PC-3 (cell line): ENCODE results near the gene KSR2. TPM values are rescaled to one million over a fixed set of nuclear protein-coding genes. Genes with fewer than 3 reads are reported as not detected.

Experiments
- ATAC-seq: fragments of 200-7000 bp; cut with Tn5 transposase; 2 replicates; pipeline ENCODE4 v1.9.1; 2020; ENCODE audit warnings: mild to moderate bottlenecking, moderate library complexity
- BruUV-seq: library from RNA; stranded (reverse); fragments of 400-500 nt; replicated peaks from 2 replicates; lab custom pipeline; 2021; lab: Mats Ljungman, UMichigan
- CTCF ChIA-PET: fragments of 300-600 bp; sonication (Branson Sonifier 250); formaldehyde crosslinking; loops from one replicate; lab custom pipeline; 2022; ENCODE audit warnings: antibody characterized with exemption; lab: Charles Lee
- POLR2A ChIA-PET: fragments of 300-600 bp; sonication (Branson Sonifier 250); formaldehyde crosslinking; loops from one replicate; lab custom pipeline; 2022; ENCODE audit warnings: antibody characterized with exemption; ENCODE audit not compliant: unreplicated experiment; lab: Charles Lee
- DNase-seq: peaks from one replicate; pipeline ENCODE4 v3.0.0-alpha.2; 2015
- H2AFZ ChIP-seq: fragments of 300-600 bp; sonication (generic); 2 replicates; pipeline ENCODE4 v1.6.0; 2016; ENCODE audit warnings: antibody characterized with exemption, low read length
- H3F3A ChIP-seq: fragments of 300-600 bp; sonication (generic); one replicate; pipeline ENCODE4 v1.6.0; 2017; ENCODE audit warnings: antibody characterized with exemption, low read length, control low read depth, mild to moderate bottlenecking; ENCODE audit not compliant: unreplicated experiment
- H3K27ac ChIP-seq: fragments of 300-600 bp; sonication (generic); 2 replicates; pipeline ENCODE4 v1.5.1; 2016; ENCODE audit warnings: mild to moderate bottlenecking, low read length
- H3K27me3 ChIP-seq: fragments of 300-600 bp; sonication (generic); 2 replicates; pipeline ENCODE4 v1.6.1; 2016; ENCODE audit warnings: low read length, mixed read lengths
- H3K36me3 ChIP-seq: fragments of 300-600 bp; sonication (generic); 2 replicates; pipeline ENCODE4 v1.6.1; 2016; ENCODE audit warnings: low read depth, mixed run types, low read length, mixed read lengths
- H3K4me1 ChIP-seq: fragments of 300-600 bp; sonication (generic); 2 replicates; pipeline ENCODE4 v1.5.1; 2016; ENCODE audit warnings: low read length; ENCODE audit not compliant: insufficient read depth
- H3K4me2 ChIP-seq: fragments of 300-600 bp; sonication (generic); 2 replicates; pipeline ENCODE4 v1.6.0; 2016; ENCODE audit warnings: low read length
- H3K4me3 ChIP-seq: fragments of 300-600 bp; sonication (generic); 2 replicates; pipeline ENCODE4 v1.5.1; 2016; ENCODE audit warnings: mild to moderate bottlenecking, low read length, mixed read lengths
- H3K79me2 ChIP-seq: fragments of 300-600 bp; sonication (generic); 2 replicates; pipeline ENCODE4 v1.6.1; 2017; ENCODE audit warnings: low read length, mixed read lengths
- H3K9ac ChIP-seq: fragments of 300-600 bp; sonication (generic); 2 replicates; pipeline ENCODE4 v1.6.0; 2016; ENCODE audit warnings: mild to moderate bottlenecking, low read length
- H3K9me2 ChIP-seq: fragments of 300-600 bp; sonication (generic); replicated peaks from 2 replicates; pipeline ENCODE4 v1.6.1; 2016; ENCODE audit warnings: mixed run types, low read length, mixed read lengths
- H3K9me3 ChIP-seq: fragments of 300-600 bp; sonication (generic); 2 replicates; pipeline ENCODE4 v1.6.1; 2016; ENCODE audit warnings: low read length, mixed read lengths
- H4K20me1 ChIP-seq: fragments of 300-600 bp; sonication (generic); 2 replicates; pipeline ENCODE4 v1.6.1; 2016; ENCODE audit warnings: low read length, mixed read lengths
- CTCF ChIP-seq: fragments of 300-600 bp; sonication (generic); conservative IDR thresholded peaks from 2 replicates; pipeline ENCODE4 v1.5.1; 2017; ENCODE audit warnings: antibody characterized with exemption, low read depth, mild to moderate bottlenecking, low read length
- EZH2 ChIP-seq: fragments of 300-600 bp; sonication (generic); IDR thresholded peaks from one replicate; pipeline ENCODE4 v1.6.1; 2017; ENCODE audit warnings: antibody characterized with exemption, mild to moderate bottlenecking, low read length; ENCODE audit not compliant: unreplicated experiment
- EZH2phosphoT487 ChIP-seq: fragments of 300-600 bp; sonication (generic); IDR thresholded peaks from 2 replicates; pipeline ENCODE4 v1.6.1; 2018; ENCODE audit warnings: mild to moderate bottlenecking, antibody characterized with exemption, low read length, borderline replicate concordance
- intact Hi-C: fragments of 100-400 bp; cut with micrococcal nuclease; formaldehyde crosslinking; loops from 2 replicates; pipeline ENCODE4 v1.9.0; 2023
- total RNA-seq: library from RNA; depleted of rRNA; stranded (reverse); fragments of >200 nt; gene quantifications from 2 replicates; pipeline ENCODE4 v1.2.3, GENCODE V29; 2014

The KSR2 gene
- total RNA-seq, 1 experiment from 2014 or later = 0.80 TPM

DNA sequence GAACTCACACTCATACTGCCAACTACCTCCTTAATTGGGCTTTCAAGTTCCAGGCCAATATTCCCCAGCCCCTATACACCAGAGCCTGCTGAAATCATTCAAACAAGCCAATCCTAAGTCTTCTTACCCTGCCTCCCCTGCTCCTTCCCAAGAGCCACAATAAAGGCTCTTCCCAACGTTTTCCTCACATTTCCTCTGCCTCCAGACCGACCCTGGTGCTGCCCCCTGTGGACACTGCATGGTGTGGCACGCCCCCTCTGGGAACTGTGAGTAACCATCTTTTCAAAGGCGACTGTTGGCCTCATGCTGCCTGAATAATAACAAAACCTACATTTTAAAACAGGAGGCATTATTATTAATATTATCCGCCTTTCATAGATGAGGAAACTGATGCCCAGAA is 495.8 kb downstream of the KSR2 start:
- TF ChIP-seq CTCF = peak; percentile 86
- TF ChIP-seq EZH2phosphoT487 = no peak

DNA sequence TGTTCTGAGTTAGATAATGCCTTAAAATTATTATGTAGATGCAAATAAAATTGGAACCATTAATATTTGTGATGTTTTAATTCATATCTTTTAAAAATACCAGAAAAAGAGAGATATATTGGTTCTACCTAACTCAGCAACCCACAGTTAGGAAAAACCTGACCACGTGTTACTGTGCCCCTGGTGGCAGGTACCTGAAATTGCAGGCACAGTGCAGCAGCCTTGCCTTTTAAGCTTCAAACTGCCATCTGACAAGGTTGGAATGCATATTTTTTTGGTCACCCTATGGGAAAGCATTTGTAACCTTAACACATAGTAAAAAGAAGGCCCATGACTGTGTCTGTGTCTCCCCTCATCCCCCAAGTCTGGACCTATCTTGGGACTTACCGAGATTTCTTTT is 498.0 kb downstream of the KSR2 start:
- Histone ChIP-seq H3K4me2 (no peak overlapping the region), H4K20me1 (no peaks in the 10 kb centered on the region), H3K4me1 (no peaks in the 10 kb centered on the region), H2AFZ (no peak overlapping the region), H3K4me3 (no peak overlapping the region), H3K79me2 (no peaks in the 10 kb centered on the region), H3K27me3 (no peaks in the 10 kb centered on the region), H3F3A (no peaks in the 10 kb centered on the region), H3K9ac (no peak overlapping the region), H3K9me2 (no peaks in the 10 kb centered on the region), H3K27ac (no peak overlapping the region), H3K9me3 (no peaks in the 10 kb centered on the region), H3K36me3 (no peaks in the 10 kb centered on the region)
- peak; percentile 79 for TF ChIP-seq CTCF
- TF ChIP-seq EZH2 = no peak
- no TSS peak for BruUV-seq
- DNase-seq (peak; percentile 46), ATAC-seq (no peak)
- intact Hi-C loops = no loop called here
- ChIA-PET POLR2A (no interaction called here), CTCF (no interaction called here)

More for the DNA sequence above, 495.8 kb downstream of the KSR2 start:
- ATAC-seq (peak; percentile 58), DNase-seq (peak; percentile 33)
- H3K27ac ChIP-seq = no peak overlapping the region
- no peaks in the 10 kb centered on the region for H3K27me3 ChIP-seq
- H4K20me1 ChIP-seq = no peaks in the 10 kb centered on the region
- H3K9me2 ChIP-seq = 0 out of 2 replicates have a peak, but pooled peaks cover 4% of the 10 kb centered on the region
- ChIA-PET CTCF (no interaction called here), POLR2A (no interaction called here)
- no peaks in the 10 kb centered on the region for H3K79me2 ChIP-seq
- H3K4me3 ChIP-seq = no peak overlapping the region
- no peaks in the 10 kb centered on the region for H3K36me3 ChIP-seq
- H3K9me3 ChIP-seq = no peaks in the 10 kb centered on the region
- H3K9ac ChIP-seq = no peak overlapping the region
- BruUV-seq = no TSS peak
- intact Hi-C loops = no loop called here
- H2AFZ ChIP-seq = no peak overlapping the region
- no peak overlapping the region for H3K4me2 ChIP-seq
- no peaks in the 10 kb centered on the region for H3F3A ChIP-seq
- no peaks in the 10 kb centered on the region for H3K4me1 ChIP-seq

- H3K9me3 ChIP-seq = no peaks in the 10 kb centered on the region
- TF ChIP-seq EZH2 = no peak
- no peak for TF ChIP-seq EZH2phosphoT487
- TF ChIP-seq CTCF = no peak
- H3K79me2 ChIP-seq = no peaks in the 10 kb centered on the region
- ATAC-seq (no peak), DNase-seq (no peak)
- POLR2A ChIA-PET = no interaction called here
- no peaks in the 10 kb centered on the region for H3F3A ChIP-seq
- no peak overlapping the region for H3K27ac ChIP-seq
- no peak overlapping the region for H2AFZ ChIP-seq
- no peaks in the 10 kb centered on the region for H4K20me1 ChIP-seq
- no TSS peak for BruUV-seq
- intact Hi-C loops = no loop called here
- H3K4me2 ChIP-seq = no peak overlapping the region
- H3K36me3 ChIP-seq = no peaks in the 10 kb centered on the region
- H3K9me2 ChIP-seq = no peaks in the 10 kb centered on the region
- no peak overlapping the region for H3K9ac ChIP-seq
- H3K4me3 ChIP-seq = no peak overlapping the region
- no peaks in the 10 kb centered on the region for H3K4me1 ChIP-seq
- H3K27me3 ChIP-seq = no peaks in the 10 kb centered on the region
- CTCF ChIA-PET = no interaction called here
Measured at GRCh38 chr12:117469883-117470483, 498.8 kb downstream of the KSR2 start.
